Choroid plexus epithelial cell (primary cell): ENCODE results near the gene THAP4.
"Not testable (repeated sequence)": the region's sequence is repeated elsewhere in the genome, so short reads cannot be mapped to it uniquely, and the experiment has no call there.

Experiments
- DNase-seq: peaks from one replicate; pipeline ENCODE4 v3.0.0-alpha.2; 2010; ENCODE audit warnings: low read depth
- H3K4me3 ChIP-seq: 2 replicates; pipeline ENCODE4 v1.5.1; 2011; ENCODE audit warnings: low read depth, mild to moderate bottlenecking, control low read depth, low read length, moderate library complexity
- CTCF ChIP-seq: conservative IDR thresholded peaks from 2 replicates; pipeline ENCODE4 v1.5.1; 2011; ENCODE audit warnings: low read depth, mild to moderate bottlenecking, control low read depth, inconsistent platforms, low read length, moderate library complexity

The THAP4 gene

GRCh38 chr2:241571821-241572620, 64.9 kb downstream of the THAP4 start:
- no peak for DNase-seq
- TF ChIP-seq CTCF: no peak
- no peak overlapping the region for H3K4me3 ChIP-seq

- TF ChIP-seq CTCF: no peak
- H3K4me3 ChIP-seq: no peak overlapping the region
- no peak for DNase-seq
These were observed 65.9 kb downstream of the THAP4 start for GRCh38 chr2:241570961-241571581.

GRCh38 chr2:241569831-241570281, 67.1 kb downstream of the THAP4 start:
- TF ChIP-seq CTCF: no peak

GRCh38 chr2:241568726-241569125, 68.2 kb downstream of the THAP4 start:
- DNase-seq: no peak
- H3K4me3 ChIP-seq: no peak overlapping the region
- TF ChIP-seq CTCF: no peak

More at GRCh38 chr2:241569831-241570281, 67.1 kb downstream of the THAP4 start:
- H3K4me3 ChIP-seq: no peak overlapping the region
- DNase-seq: no peak

GRCh38 chr2:241567776-241568175, 69.2 kb downstream of the THAP4 start:
- TF ChIP-seq CTCF: no peak
- no peak for DNase-seq
- H3K4me3 ChIP-seq: no peak overlapping the region

GRCh38 chr2:241567266-241567665, 69.7 kb downstream of the THAP4 start:
- DNase-seq, H3K4me3 ChIP-seq: not testable (repeated sequence)

- H3K4me3 ChIP-seq: no peak overlapping the region
- DNase-seq: no peak
- TF ChIP-seq CTCF: no peak
These were observed 70.5 kb downstream of the THAP4 start for GRCh38 chr2:241566468-241566867.

GRCh38 chr2:241566021-241566420, 70.9 kb downstream of the THAP4 start:
- not testable (repeated sequence) for DNase-seq, H3K4me3 ChIP-seq
